Liver (tissue), 3 donors: ENCODE measurements around the gene FEV.

ENCODE experiments used
- ATF3 ChIP-seq: IDR thresholded peaks from 2 replicates; pipeline ENCODE4 v1.6.1; 2016; ENCODE audit warnings: antibody characterized with exemption
- CTCF ChIP-seq: fragments of 150-350 bp; IDR thresholded peaks from 2 replicates; pipeline ENCODE4 v1.5.1; 2017; ENCODE audit warnings: improper control_type of control experiment, low read depth, low read length; ENCODE audit not compliant: missing input control
- EGR1 ChIP-seq, 2 donors: IDR thresholded peaks; 2 replicates each; pipeline ENCODE4 v1.6.1; 2016 to 2018; ENCODE audit warnings: antibody characterized with exemption in 2 of 2, low read depth in 2 of 2
- FOXA1 ChIP-seq: IDR thresholded peaks from 2 replicates; pipeline ENCODE4 v1.6.1; 2016; ENCODE audit warnings: antibody characterized with exemption
- GABPA ChIP-seq, 2 donors: IDR thresholded peaks in 1 of 2; conservative IDR thresholded peaks in 1 of 2; 2 replicates each; pipeline ENCODE4 v1.6.1; 2016; ENCODE audit warnings: antibody characterized with exemption in 2 of 2, mild to moderate bottlenecking in 1 of 2, moderate library complexity in 1 of 2
- MAX ChIP-seq: IDR thresholded peaks from 2 replicates; pipeline ENCODE4 v1.6.1; 2016; ENCODE audit warnings: antibody characterized with exemption
- RAD21 ChIP-seq, 2 donors: IDR thresholded peaks; 2 replicates each; pipeline ENCODE4 v1.6.1; 2016; ENCODE audit warnings: antibody characterized with exemption in 2 of 2, mild to moderate bottlenecking in 2 of 2
- SP1 ChIP-seq: IDR thresholded peaks from 2 replicates; pipeline ENCODE4 v1.6.1; 2018; ENCODE audit warnings: antibody characterized with exemption, mild to moderate bottlenecking
- TAF1 ChIP-seq: conservative IDR thresholded peaks from 2 replicates; pipeline ENCODE4 v1.6.1; 2016; ENCODE audit warnings: antibody characterized with exemption, mild to moderate bottlenecking
- donor health status: healthy.
- donor health status: healthy.

- TF ChIP-seq CTCF (no peak), MAX (no peak), FOXA1 (no peak), TAF1 (no peak), SP1 (no peak), EGR1 (IDR thresholded peaks at IDR 0.05; ENCODE audit: low read depth in 2 of 2) (no peak), GABPA (IDR thresholded peaks at IDR 0.05 in 1 of 2, conservative IDR thresholded peaks at IDR 0.05 in 1 of 2) (no peak), RAD21 (IDR thresholded peaks at IDR 0.05) (no peak), ATF3 (no peak)
These were observed 43.2 kb upstream of the FEV start for GRCh38 chr2:219028141-219028540.
